GM19043 (cell line): ENCODE data around the gene MBNL2.

Experiments used
- ATAC-seq: cut with Tn5 transposase; IDR thresholded peaks from one replicate; pipeline ENCODE4 v1.9.1; 2021; ENCODE audit warnings: low read depth; ENCODE audit not compliant: unreplicated experiment

MBNL2 gene

DNA sequence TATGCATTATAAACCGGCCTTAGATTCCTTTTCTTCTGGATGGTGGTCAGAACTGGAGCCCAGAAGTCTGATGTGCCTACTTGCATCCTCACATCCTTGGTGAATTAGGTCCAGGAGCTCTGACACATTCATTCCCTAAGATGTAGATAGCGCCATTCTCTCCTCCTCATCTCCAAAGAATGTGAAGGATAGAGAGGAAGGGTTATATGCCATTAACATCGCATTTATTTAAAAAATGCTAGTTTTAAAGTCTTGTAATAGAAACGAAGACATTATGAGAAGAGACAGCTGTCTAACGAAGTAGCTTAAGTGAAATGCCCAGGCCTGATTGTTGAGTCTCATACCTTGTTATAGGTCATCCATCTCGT lies 9.7 kb downstream of the MBNL2 start:
- no peak for ATAC-seq

DNA sequence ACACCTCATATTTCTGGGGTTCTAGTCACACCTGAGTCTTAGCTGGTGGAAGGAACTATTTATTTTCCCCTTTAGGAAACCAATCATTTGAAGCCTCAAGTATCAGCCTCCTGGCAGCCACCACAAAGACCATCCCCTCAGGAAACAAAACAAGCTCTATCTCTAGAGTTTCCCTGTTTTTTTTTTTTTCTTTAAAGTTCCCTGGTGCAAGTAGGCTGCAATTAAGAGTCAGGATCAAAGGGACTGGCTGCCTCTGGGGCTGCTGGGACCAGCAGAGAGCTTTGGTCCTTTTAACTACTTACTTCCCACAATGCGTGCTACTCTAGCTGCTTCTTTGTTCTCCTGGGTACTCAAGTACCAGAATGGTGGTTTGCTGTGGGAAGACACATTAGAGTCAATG lies 11.4 kb downstream of the MBNL2 start:
- no peak for ATAC-seq

DNA sequence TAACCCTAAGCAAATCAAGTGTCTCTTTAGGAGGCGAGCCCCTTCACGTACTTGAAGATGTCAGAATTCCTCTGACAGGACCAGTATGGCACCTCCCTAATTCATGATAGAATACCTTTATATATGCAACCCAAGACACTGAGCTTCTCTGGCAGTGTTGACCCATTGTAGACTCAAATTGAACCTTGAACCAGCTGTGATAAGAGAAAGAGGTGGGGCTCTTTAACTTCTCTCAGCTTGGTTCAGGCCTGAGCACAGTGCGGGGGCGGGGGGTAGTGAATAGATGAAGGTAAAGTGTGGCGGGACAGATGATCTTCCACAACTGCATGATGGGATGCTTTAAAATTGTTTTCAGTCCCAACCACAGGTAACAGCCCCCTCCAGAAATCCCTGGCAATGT lies 12.1 kb downstream of the MBNL2 start:
- no peak for ATAC-seq

DNA sequence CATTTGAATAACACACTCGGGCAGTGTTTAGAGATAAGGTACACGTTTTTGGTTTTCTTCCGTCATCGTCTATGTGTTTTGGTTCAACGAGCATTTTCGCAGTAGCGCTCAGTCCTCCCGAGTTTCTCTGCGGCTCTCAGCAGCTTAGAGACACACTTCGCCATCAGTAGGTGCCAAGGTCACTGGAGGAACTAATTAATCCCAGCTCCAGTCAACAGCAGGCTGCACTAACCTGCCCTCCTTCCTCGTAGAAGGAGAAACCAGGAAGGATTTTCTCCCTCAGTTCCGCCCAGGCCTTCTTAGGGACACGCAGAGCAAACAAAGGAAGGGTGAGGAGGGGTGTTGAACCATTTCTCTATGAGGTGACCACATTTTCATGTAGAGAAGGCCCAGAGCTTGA lies 12.6 kb downstream of the MBNL2 start:
- no peak for ATAC-seq

DNA sequence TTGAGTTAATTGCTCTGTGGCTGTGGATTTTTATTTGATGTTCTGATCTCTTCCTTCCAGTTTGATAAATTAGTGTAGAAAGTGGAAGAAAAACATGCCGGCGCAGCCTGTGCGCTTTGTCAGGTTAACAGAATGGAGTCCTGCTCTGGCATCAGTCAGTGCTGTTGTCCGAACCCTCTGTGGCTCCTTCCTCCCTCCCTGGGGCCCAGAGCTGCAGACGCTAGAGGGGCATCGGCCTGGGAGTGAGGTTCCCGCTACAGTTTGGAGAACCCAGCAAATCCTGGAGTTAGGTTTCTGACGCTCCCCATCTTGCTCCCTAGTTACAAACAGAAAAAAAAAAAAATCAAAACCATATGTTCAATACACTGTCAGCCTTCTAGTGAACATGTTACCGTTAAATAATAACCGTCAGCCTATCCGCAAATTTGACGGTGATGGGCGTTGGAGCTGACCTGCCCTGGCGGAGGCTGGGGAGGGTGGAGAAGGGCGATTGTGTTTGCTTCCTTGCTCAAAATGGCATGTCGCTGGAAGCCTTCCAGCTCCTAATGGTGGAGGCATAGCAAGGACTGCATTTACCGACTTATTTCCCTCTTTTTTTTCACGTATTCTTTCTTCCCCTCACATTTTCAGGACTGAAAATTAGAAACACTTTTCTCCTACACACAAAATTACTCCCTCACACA lies 13.6 kb downstream of the MBNL2 start:
- no peak for ATAC-seq

DNA sequence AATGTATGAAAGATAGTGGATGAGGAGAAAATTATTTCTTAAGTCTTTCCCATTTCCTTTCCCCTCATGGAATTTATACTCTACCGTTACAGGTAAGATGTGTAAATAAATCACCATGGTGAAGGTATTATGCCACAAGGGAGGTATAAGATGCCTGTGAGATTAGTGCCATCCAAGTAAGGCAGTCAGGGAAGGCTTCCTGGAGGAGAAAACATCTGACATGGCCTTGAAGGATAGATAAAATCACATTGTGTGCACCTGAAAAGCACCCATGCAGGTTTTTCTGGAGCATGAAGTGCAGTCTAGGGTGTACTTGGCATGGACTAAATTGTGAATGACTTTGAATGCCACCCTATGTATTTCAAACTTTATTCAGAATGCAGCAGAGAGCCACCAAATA lies 15.3 kb downstream of the MBNL2 start:
- ATAC-seq, result no peak

DNA sequence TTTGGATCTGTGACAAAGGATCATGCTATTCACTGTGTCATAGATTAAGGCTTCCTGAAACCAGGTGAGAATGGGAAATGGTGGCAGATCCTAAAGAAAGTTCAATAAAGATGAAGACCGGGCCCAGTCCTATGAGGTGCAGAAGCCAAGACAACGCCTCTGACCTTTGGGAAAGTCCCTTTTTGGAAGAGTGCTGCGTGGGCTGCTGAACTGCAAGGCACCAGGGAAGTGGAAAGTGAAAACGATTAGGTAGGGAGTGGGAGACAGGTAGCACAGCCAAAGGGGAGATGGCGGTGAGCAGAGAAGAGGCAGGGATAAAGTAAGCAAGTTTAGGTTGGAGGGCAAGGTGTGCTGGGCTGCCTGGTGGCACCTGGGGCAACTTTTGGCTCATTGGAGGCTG lies 16.3 kb downstream of the MBNL2 start:
- no peak for ATAC-seq

DNA sequence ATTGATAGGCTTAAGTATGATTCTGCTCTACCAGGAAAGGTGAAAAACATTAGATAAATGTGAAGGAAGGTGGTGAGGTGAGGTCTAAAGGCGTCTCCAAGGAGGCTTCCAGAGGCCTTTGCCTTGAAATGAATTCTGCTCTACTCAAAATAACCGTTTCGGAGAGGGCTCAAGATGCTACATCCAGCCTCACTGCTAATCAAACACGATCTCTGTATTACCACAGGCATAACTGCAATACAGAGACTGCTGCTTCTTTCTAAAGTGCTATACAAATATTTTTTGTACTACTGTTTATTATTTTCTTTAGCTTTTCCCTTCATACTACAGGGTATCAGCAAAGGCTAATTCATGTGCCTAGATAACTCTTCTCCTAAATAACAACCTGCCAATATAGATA lies 16.8 kb downstream of the MBNL2 start:
- ATAC-seq, result no peak

DNA sequence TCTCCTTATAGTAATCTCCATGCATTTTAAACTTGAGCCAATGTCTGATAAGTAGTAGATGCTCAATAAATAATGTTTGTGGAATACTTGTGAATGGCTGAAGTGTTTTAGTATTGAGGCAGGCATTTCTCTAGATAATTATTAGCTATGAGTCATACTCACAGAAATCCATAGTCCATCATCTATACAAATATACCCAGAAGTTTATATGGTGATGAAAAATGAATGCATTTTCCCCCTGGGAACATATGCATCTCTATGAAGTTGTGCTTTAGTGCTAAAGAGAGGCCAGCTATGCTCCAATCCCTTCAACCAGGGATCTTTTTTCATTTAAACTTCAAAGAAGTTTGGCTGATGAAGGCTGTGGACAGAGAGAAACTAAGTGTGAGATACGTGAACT lies 17.2 kb downstream of the MBNL2 start:
- ATAC-seq, result no peak

DNA sequence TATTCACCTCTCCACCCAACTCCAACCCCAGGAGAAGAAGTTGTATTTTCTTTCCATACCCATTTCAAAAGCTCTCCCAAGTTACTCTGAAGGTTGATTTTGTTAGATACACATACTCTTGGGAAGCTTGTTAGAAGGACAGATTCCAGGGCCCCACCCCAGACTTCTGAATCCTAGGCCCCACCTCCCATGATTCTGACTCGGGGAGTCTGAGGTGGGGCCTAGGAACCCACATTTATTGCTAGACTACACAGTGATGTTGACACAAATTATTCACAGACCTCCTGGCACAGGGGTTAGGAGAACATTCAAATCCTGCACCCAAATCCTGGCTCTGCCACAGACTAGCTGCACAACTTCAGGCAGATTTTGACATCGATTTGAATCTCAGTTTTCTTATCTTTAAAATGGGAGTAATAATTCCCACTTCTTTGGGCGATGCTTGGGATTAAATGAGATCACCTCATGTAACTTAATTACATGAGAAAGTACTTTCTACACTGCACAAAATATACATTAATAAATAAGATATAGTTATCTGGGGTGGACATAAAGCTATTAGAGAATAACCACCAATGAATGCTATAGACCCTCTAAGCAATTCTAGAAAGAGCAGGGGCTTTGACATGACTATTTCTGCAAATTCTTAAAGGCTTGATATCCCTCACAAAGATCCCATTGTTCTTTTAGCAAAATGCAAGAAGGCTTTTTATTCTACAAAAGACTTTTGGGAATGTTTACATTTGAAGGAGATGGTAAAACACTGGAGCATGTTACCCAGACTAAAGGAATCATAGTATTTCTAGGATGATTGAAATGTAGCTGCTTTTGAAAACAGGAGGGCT lies 18.0 kb downstream of the MBNL2 start:
- ATAC-seq, result no peak

DNA sequence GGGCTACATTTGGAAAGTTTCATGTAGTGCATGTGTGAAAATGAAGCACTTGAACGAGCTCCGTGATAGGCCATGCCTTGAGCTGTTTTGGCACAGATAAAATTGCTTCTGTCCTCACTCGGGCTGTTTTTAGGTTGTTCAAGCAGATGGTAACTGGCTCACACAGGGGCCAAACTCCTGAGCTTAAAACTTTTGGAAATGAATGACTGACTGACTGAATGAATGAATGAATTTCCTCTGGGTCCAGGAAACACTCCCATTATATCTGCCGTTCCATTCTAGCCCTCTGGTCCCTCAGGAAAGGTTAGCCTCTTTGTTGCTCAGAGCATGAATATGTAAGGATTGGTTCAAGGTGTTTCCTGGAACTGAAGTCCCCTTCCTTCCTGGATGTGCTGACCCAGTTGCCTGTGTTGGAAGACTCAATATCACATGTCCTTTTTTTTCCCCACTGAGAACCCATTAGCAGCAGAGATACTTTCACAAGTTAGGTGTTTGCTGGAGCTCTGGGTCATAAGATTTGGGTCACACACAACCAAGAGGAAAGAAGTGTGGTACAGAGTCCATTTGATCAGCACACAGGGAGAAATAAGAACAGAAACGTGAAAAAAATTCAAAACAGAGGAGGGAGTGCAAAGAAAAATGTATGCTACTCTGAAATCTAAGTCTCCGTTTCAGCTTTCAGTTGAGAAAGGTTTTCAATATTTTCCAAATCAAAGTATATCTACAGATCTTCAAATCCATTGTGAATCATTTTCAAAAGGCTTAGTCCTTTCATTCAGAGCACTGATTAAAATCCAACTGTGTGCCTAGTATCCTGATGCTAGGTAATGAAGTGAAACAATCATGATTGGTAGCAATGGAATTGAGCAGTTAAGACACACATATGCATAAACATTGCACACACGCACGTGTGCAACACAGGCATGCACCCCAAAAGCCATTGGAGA lies 18.9 kb downstream of the MBNL2 start:
- ATAC-seq, result no peak

DNA sequence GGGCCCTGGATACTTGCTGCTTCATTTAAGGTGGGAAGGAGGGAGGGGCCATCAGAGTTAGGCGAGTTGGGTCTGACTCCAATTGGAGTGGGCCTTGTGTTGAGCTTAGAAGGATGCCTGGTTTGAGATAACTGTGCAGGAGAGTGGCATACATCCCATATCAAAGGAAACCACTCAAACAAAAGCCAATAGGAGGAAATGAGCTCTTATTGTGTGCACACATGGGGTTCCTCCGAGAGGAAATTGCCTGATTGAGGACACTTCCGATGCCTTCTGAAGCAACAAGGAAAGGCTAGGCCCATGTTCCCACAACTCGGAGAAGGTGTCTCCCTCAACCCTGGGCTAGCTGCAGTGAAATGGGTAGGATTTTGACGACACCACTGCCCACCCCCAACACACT lies 19.6 kb downstream of the MBNL2 start:
- ATAC-seq, result no peak

DNA sequence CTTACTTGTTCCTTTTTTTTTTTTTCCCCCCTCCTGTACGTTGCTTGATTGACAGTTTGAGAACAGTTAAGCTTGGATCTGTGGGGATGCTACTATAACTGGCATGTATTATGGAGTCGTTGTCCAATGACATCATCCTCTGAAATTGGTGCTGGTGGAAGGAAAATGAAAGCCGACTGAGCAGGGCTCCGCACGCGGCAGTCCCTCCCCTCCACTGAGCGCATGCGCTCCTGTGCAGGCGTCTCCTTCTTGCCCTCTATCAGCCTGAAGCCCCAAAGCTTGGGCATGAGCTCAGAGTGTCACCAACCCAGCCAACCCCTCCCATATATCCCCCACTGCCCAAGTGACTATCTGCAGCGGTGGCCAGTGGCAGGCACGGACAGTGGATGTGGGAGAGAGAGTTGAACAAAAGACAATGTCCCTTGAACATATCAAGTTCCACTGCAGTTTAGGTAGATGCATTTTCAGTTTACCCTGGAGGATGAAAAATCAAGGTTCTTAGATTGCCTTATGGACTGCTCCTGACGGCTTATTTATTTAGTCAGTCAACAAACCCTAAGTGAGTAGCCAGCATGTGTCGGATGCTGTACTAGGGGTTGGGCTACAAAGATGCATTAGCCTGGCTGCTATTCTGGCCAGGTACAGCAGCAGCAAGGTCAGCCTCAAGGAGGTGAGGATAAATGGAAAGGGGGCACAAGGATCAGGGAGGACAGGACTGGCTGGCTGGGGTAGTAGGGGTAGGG lies 20.8 kb downstream of the MBNL2 start:
- no peak for ATAC-seq

DNA sequence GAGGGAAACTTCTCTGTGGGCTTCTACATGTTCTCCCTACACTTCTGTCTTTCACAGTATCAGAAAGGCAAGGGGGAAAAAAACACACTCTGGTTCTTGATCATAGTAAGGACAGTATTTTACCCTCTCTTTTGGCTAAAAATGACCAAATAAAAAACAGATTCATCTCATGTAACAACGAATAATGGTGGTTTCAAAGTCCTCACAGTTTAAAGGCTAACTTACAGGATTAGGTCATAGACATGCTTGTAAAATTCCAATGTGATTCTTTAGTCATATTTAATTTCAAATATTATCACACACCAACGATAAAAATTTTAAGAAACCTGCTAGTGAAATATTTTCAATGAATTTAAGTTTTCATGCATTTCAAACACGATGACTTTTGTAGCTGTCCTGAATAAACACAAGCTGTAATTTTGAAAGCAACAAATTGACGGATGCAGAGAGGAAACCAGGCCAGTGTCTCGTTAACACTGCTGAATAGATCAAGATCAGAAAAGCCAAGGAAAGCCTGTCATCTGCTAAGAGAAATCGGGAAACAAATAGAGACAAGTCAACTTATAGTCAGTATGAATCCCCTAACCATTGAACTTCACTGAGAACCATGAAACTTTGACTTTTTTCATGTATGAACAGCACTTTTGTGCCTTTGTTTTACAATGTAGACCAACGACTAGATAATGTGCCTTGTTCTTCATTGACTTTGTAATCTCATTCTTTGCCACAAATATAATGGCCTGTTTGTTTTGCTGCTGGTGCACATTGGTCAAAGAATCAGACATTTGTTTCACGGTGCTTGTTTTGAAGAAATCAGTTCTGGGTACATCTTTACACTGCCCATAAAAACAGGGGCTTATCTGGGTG lies 22.0 kb downstream of the MBNL2 start:
- ATAC-seq, result no peak

DNA sequence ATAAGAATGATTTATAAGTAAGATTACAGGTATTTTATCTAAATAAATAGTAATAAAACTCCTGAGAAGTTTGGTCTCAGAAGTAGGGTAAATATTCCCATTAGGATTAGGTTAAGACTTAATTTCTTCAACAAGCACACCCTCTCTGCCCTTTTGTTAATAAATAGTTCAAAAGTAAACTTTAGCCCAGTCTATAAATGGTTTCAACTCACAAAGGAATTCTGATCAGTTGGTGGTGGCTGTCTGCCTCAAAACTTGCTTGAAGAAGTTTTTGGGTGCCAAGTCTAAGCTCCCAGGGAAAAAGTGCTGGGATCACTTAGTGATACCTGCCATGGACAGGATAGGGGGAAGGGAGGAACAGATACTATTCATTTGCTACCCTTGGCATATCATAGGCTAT lies 22.9 kb downstream of the MBNL2 start:
- no peak for ATAC-seq

DNA sequence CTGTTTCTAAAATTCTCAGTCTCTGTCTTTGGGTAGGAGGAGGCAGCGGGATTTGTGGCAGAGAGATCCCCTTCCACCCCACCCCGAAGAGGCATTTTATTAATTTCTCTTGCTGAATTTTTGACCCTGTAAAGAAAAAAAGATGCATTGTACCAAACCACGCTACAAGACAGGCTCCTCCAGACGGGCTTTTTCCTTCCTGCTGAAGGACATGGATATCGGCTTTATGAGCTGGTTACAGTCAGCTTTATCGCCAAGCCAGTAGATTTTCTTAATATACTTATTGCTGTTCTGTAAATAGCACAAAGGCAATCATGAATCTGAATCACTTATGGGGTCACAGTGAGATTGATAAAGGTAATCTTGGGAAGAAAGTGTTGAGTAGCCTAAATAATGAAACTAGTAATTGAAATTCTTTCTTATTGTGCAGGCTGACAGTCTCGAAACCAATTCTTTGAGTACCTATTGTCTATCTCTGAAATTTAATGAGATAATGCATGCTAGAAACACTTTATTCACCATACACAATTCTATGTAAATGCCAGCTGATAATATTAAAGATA lies 24.5 kb downstream of the MBNL2 start:
- no peak for ATAC-seq

DNA sequence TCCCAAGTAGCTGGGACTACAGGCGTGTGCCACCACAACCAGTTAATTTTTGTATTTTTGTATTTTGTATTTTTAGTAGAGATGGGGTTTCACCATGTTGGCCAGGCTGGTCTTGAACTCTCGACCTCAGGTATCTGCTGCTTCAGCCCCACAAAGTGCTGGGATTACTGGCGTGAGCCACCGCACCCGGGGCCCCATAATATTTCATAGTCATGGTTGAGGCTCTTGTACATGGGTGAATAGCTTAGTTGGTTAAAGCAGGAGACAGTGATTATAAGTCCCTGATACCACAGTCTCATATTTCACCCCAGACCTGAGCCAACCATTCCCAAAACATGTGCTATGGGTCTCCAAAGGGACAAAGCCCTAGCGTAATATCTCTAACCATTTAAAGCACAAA lies 26.1 kb downstream of the MBNL2 start:
- ATAC-seq, result no peak

DNA sequence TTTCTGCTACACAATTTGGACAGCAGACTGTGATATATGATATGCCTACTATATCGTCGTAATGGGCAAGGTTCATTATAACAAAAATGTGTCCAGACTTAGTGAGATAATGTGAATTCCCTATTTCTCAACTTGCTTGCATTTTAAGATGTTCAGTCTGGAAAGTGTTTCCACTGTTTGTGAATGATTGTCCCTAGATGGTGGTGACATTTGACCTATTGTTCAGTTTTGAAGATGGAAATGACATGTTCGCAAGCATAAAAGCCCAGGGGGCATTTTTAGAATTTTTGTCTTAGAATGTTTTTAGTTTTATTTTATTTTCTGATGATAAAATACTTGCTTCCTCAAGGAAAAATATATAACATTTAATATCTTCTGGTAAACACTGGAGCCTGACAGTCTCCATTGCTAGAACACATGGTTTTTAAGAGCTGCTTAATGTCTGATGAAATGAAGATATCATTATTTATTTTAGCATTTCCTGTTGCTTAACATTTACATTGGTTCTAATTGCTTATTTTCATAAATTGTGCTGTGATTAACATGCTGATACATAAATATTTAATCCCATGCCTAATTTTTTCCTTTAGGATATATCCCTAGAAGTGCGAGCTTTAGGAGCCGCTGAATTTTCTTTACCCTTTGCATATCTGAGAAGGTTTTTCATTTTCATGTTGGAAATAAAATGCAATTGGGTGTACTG lies 27.1 kb downstream of the MBNL2 start:
- ATAC-seq, result no peak
